NB4 (cell line): ENCODE data around the gene RAB6A.

Experiments used
- DNase-seq: peaks from one replicate; pipeline ENCODE4 v3.0.0; 2010; ENCODE audit warnings: low read depth
- H3K4me3 ChIP-seq: one replicate; pipeline ENCODE4 v1.5.1; 2011; ENCODE audit warnings: mild to moderate bottlenecking, low read depth, low read length, moderate library complexity
- CTCF ChIP-seq: IDR thresholded peaks from one replicate; pipeline ENCODE4 v1.5.1; 2012; ENCODE audit warnings: low read depth, low read length
- MAX ChIP-seq: IDR thresholded peaks from 2 replicates; pipeline ENCODE4 v1.6.1; 2011; ENCODE audit warnings: low read depth, low read length
- MYC ChIP-seq: IDR thresholded peaks from 2 replicates; pipeline ENCODE4 v1.6.1; 2011; ENCODE audit warnings: low read depth, low read length
- POLR2A ChIP-seq: IDR thresholded peaks from 2 replicates; pipeline ENCODE4 v1.6.1; 2011; ENCODE audit warnings: mild to moderate bottlenecking; ENCODE audit not compliant: insufficient read length; ENCODE audit errors: extremely low read depth

The RAB6A gene

GRCh38 chr11:73653996-73654395 lies 106.9 kb downstream of the RAB6A start:
- no peak for TF ChIP-seq MYC
- no peak overlapping the region for H3K4me3 ChIP-seq
- no peak for DNase-seq

GRCh38 chr11:73652856-73653559 lies 107.9 kb downstream of the RAB6A start:
- no peak for TF ChIP-seq POLR2A
- TF ChIP-seq MYC, result no peak
- TF ChIP-seq CTCF, result no peak
- DNase-seq, result no peak
- no peak overlapping the region for H3K4me3 ChIP-seq

- no peak for TF ChIP-seq CTCF
- TF ChIP-seq MAX, result no peak
- no peak for TF ChIP-seq MYC
- TF ChIP-seq POLR2A, result no peak
- DNase-seq, result no peak
- H3K4me3 ChIP-seq, result no peak overlapping the region
Measured at GRCh38 chr11:73652046-73652730, 108.7 kb downstream of the RAB6A start.

- TF ChIP-seq MYC (no peak), POLR2A (no peak), MAX (no peak), CTCF (no peak)
- no peak for DNase-seq
- no peak overlapping the region for H3K4me3 ChIP-seq
Measured at GRCh38 chr11:73651661-73652045, 109.2 kb downstream of the RAB6A start.

- no peak for TF ChIP-seq MYC
- TF ChIP-seq CTCF, result no peak
- TF ChIP-seq POLR2A, result no peak
- no peak for TF ChIP-seq MAX
- DNase-seq, result no peak
- no peak overlapping the region for H3K4me3 ChIP-seq
Measured at GRCh38 chr11:73651252-73651651, 109.6 kb downstream of the RAB6A start.

GRCh38 chr11:73650400-73650799 lies 110.5 kb downstream of the RAB6A start:
- TF ChIP-seq MAX, result no peak
- TF ChIP-seq POLR2A, result no peak
- no peak for TF ChIP-seq MYC
- no peak for TF ChIP-seq CTCF
- no peak overlapping the region for H3K4me3 ChIP-seq
- no peak for DNase-seq
